Astrocyte of the spinal cord (primary cell): ENCODE data around the gene PTPN14.

ENCODE experiments used
- DNase-seq: peaks from one replicate; pipeline ENCODE4 v3.0.0; 2011; ENCODE audit warnings: low read depth, low spot score
- H3K4me3 ChIP-seq: 2 replicates; pipeline ENCODE4 v1.5.1; 2011; ENCODE audit warnings: low read depth, mild to moderate bottlenecking, low read length, moderate library complexity
- in situ Hi-C: cut with HindIII; loops from 2 replicates; pipeline ENCODE4 v1.10.0; 2017; ENCODE audit warnings: low sequenced_read_pairs
- TF ChIP-seq, protein P1 (sequence below): IDR thresholded peaks from 2 replicates; pipeline ENCODE4 v1.5.1; 2012; ENCODE audit warnings: low read depth, mild to moderate bottlenecking, low read length, inconsistent platforms

The PTPN14 gene

DNA sequence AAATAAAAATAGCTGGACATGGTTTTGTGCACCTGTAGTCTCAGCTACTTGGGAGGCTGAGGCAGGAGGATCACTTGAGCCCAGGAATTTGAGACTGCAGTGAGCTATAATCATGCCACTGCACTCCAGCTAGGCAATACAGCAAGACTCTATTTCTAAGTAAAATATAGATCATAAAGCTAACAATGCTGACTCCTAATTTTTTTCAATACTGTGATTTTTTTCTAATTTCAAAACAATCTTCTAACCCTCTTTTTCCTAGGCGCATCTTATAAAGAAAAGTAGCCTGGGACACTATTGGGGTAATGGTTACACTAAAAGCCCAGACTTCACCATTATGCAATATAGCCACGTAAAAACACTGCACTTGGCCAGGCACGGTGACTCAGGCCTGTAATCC lies 81.3 kb downstream of the PTPN14 start:
- DNase-seq: no peak
- no peak overlapping the region for H3K4me3 ChIP-seq
- TF ChIP-seq, protein P1, sequence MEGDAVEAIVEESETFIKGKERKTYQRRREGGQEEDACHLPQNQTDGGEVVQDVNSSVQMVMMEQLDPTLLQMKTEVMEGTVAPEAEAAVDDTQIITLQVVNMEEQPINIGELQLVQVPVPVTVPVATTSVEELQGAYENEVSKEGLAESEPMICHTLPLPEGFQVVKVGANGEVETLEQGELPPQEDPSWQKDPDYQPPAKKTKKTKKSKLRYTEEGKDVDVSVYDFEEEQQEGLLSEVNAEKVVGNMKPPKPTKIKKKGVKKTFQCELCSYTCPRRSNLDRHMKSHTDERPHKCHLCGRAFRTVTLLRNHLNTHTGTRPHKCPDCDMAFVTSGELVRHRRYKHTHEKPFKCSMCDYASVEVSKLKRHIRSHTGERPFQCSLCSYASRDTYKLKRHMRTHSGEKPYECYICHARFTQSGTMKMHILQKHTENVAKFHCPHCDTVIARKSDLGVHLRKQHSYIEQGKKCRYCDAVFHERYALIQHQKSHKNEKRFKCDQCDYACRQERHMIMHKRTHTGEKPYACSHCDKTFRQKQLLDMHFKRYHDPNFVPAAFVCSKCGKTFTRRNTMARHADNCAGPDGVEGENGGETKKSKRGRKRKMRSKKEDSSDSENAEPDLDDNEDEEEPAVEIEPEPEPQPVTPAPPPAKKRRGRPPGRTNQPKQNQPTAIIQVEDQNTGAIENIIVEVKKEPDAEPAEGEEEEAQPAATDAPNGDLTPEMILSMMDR: no peak
- in situ Hi-C loops: no loop called here

GRCh38 chr1:214469290-214469689 lies 82.1 kb downstream of the PTPN14 start:
- TF ChIP-seq, protein P1: no peak
- DNase-seq: no peak
- in situ Hi-C loops: no loop called here
- H3K4me3 ChIP-seq: no peak overlapping the region

DNA sequence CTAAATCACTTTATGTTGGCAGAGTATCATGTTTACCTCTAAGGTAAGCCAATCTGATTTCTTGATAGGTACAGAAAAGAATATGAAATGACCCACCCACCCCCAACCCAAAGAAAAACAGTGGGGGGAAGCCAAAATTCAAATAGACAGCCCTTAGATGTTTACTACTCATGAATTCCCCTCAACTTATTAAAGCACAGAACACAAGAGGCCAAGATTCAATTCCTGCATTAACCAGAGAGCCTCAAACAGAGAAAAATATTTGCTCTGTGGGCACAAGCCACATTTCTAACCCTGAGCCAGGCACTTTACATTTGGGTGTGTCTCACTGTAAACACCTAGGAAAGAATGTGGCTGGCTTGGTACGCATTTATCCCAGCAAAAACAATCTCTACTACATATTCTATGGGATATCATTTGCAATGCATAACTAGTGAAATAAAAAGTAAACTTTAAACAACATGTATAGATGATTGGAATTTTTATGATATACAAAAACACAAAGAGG lies 84.3 kb downstream of the PTPN14 start:
- H3K4me3 ChIP-seq: no peak overlapping the region

DNA sequence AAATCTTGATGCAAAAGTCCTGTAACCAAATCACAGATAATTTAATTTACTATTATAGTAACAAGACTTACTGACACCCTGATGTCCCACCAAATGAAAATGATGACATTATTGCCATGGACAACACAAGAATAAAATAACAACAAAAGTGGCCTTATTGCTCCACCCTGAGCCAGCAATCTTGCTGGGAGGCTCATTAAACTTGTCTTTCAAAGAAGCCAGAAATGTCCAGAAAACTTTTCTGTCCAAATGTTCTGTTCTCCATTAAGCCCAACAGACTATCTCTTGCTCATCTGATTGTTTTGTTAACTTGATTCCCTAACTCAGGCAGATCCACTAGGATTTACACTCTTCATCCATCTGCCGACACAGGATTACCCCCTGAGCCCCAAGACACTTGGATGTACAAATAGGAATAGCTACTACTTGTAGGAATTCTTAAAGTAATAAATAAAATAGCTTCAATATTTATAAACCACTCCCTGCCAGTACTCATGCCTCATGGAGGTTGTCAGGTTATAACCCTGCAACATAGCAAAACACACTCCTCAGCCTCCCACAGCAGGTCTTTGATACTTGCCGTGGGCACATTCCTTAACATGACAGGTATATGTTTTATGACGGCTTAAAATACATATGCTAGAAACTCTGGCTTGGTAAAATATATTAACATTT lies 84.9 kb downstream of the PTPN14 start:
- in situ Hi-C loops: no loop called here
- TF ChIP-seq, protein P1: no peak
- DNase-seq: no peak
- no peak overlapping the region for H3K4me3 ChIP-seq

More for the DNA sequence above, 84.3 kb downstream of the PTPN14 start:
- TF ChIP-seq, protein P1: no peak
- in situ Hi-C loops: no loop called here
- DNase-seq: no peak

GRCh38 chr1:214464445-214465287 lies 86.7 kb downstream of the PTPN14 start:
- TF ChIP-seq, protein P1: no peak
- H3K4me3 ChIP-seq: no peak overlapping the region
- DNase-seq: no peak
- in situ Hi-C loops: no loop called here

GRCh38 chr1:214463596-214463995 lies 87.8 kb downstream of the PTPN14 start:
- TF ChIP-seq, protein P1: no peak
- no peak overlapping the region for H3K4me3 ChIP-seq
- DNase-seq: no peak
- in situ Hi-C loops: no loop called here
